Mucosa of descending colon (tissue), 3 donors: Measurements from ENCODE around the gene LRRC41. TPM values are rescaled to one million over a fixed set of nuclear protein-coding genes. Genes with fewer than 3 reads are reported as not detected.

ENCODE experiments used
- ATAC-seq: fragments of 200-7000 bp; cut with Tn5 transposase; one replicate; pipeline ENCODE4 v1.9.1; 2020; ENCODE audit warnings: mild to moderate bottlenecking, moderate library complexity
- DNase-seq, 3 donors: peaks; one replicate each; pipeline ENCODE4 v3.0.0-alpha.2; 2020
- H3K36me3 ChIP-seq: fragments of 200-600 bp; one replicate; pipeline ENCODE4 v1.8.0; 2021; ENCODE audit warnings: low read depth, mild to moderate bottlenecking
- H3K4me1 ChIP-seq: fragments of 200-600 bp; one replicate; pipeline ENCODE4 v1.8.0; 2021; ENCODE audit warnings: low read depth, mild to moderate bottlenecking
- H3K4me3 ChIP-seq: fragments of 200-600 bp; one replicate; pipeline ENCODE4 v1.8.0; 2021; ENCODE audit warnings: mild to moderate bottlenecking
- H3K9me3 ChIP-seq: fragments of 200-600 bp; one replicate; pipeline ENCODE4 v1.8.0; 2021; ENCODE audit warnings: mild to moderate bottlenecking
- intact Hi-C, 2 donors: fragments of 100-400 bp; cut with DNase I in 1 of 2; cut with micrococcal nuclease in 1 of 2; formaldehyde crosslinking; loops; one replicate each; pipeline versions ENCODE4 v1.11.0 to v1.11.1; 2022; cut with DNase I, micrococcal nuclease
- total RNA-seq, 3 donors: library from RNA; stranded (reverse); fragmentation: NEBNext Ultra II Directional in 2 of 3; extraction: Animal tissue kit (Norgen Biotek cat#: 25700) in 2 of 3; gene quantifications; one replicate each; pipeline versions ENCODE4 v1.2.1 to v1.2.4, GENCODE V29; 2021 to 2023
- TF ChIP-seq, protein P1 (sequence below): fragments of 200-600 bp; IDR thresholded peaks from one replicate; pipeline ENCODE4 v1.8.0; 2022; ENCODE audit warnings: antibody characterized with exemption, mild to moderate bottlenecking
- donor health status: DM: no; HTN: no; CAD: no; lungs with moderate emphysema.
- donor health status: DM: no; HTN: no; CAD: no.
- donor health status: DM: no; HTN: yes; CAD: no.

Gene LRRC41
- total RNA-seq, 3 donors from 2014 or later, result 41.8 to 56.0 (median 43.1) TPM

DNA sequence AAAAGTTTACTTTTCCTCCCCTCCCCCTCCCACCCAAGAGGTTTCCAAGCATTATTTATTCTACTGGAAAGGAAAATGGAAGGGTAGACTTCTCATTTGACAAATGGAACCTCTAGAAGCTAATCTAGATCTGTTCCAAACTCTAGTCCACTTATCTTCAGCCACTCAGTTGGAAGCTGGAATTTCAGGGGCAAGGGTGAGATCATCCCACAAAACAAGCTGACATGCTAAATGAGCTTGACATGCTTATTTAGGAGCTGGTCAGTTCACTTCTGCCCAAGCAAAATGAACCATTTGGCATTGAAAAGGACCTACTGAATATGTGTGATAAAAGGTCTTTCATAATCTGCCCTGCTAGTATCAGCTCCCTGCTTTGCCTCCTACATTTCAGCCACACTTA is 5.0 kb downstream of the LRRC41 start:
- ATAC-seq (no peak), DNase-seq (no peak)
- Histone ChIP-seq H3K36me3 (no peaks in the 10 kb centered on the region), H3K4me1 (peaks cover 17% of the 10 kb centered on the region), H3K9me3 (no peaks in the 10 kb centered on the region), H3K4me3 (no peak overlapping the region)
- intact Hi-C loops, result no loop called here
- TF ChIP-seq, protein P1, sequence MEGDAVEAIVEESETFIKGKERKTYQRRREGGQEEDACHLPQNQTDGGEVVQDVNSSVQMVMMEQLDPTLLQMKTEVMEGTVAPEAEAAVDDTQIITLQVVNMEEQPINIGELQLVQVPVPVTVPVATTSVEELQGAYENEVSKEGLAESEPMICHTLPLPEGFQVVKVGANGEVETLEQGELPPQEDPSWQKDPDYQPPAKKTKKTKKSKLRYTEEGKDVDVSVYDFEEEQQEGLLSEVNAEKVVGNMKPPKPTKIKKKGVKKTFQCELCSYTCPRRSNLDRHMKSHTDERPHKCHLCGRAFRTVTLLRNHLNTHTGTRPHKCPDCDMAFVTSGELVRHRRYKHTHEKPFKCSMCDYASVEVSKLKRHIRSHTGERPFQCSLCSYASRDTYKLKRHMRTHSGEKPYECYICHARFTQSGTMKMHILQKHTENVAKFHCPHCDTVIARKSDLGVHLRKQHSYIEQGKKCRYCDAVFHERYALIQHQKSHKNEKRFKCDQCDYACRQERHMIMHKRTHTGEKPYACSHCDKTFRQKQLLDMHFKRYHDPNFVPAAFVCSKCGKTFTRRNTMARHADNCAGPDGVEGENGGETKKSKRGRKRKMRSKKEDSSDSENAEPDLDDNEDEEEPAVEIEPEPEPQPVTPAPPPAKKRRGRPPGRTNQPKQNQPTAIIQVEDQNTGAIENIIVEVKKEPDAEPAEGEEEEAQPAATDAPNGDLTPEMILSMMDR, result no peak

GRCh38 chr1:46295306-46295705 is 8.1 kb downstream of the LRRC41 start:
- Histone ChIP-seq H3K4me3 (no peak overlapping the region), H3K9me3 (no peaks in the 10 kb centered on the region), H3K36me3 (no peaks in the 10 kb centered on the region), H3K4me1 (peaks cover 2% of the 10 kb centered on the region)
- TF ChIP-seq, protein P1, result no peak
- ATAC-seq (no peak), DNase-seq (no peak)
- intact Hi-C loops, result no loop called here

- TF ChIP-seq, protein P1, result no peak
- no peaks in the 10 kb centered on the region for H3K9me3 ChIP-seq
- no peak overlapping the region for H3K4me3 ChIP-seq
- DNase-seq, result no peak
- no peak for ATAC-seq
- H3K36me3 ChIP-seq, result no peaks in the 10 kb centered on the region
- intact Hi-C loops, result no loop called here
- no peaks in the 10 kb centered on the region for H3K4me1 ChIP-seq
These were observed 13.4 kb downstream of the LRRC41 start for GRCh38 chr1:46289976-46290375.

DNA sequence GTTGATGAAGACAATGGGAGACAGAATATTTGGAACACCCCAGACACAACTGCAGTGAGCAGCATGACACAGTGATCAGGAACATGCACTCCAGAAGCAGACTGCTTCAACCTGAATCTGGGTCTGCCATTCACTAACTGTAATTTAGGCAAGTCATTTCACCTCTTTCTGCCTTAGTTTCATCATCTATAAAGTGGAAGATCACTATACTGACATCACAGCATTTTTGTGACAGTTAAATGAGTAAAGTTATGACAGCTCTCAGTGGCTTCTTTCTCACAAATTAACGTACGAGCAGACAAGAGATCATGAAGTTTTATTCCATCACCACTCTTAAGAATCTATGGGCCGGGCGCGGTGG is 14.3 kb downstream of the LRRC41 start:
- no peak overlapping the region for H3K4me3 ChIP-seq
- no peaks in the 10 kb centered on the region for H3K9me3 ChIP-seq
- H3K4me1 ChIP-seq, result no peaks in the 10 kb centered on the region
- TF ChIP-seq, protein P1, result no peak
- DNase-seq (no peak), ATAC-seq (no peak)
- H3K36me3 ChIP-seq, result peaks cover 3% of the 10 kb centered on the region
- intact Hi-C loops, result no loop called here

DNA sequence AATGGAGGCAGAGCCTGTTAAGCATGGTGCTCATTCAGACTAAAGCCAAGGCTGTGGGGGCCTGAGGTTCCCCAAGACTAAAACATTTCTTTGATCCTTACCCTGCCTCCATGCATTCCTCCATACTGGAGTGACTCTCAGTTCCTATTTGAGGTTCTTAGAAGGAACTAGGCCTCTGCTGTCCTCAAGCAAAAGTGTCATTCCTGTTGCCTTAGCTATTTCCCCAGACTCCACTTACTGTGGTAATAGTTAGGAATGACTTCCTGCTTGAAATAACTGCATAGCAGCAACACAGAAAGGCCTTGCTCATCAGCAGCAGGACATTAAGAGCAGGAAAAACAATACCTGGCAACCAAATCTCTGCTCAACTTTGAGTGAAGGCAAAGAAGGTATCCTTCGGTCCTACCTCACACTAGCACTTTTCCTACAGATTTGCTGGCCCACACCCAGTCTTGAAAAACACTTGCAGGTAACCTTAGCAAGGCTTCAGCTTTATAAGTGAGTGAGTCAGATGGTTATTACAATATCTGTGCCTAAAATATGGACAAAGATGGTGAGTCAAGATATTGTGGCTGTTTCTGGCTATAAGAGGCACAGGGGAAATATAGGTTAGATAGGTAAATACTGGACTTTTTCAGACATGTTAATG is 14.8 kb downstream of the LRRC41 start:
- intact Hi-C loops, result no loop called here
- H3K36me3 ChIP-seq, result peaks cover 3% of the 10 kb centered on the region
- DNase-seq, result no peak
- no peaks in the 10 kb centered on the region for H3K4me1 ChIP-seq
- TF ChIP-seq, protein P1, result no peak
- ATAC-seq, result peak; percentile 37
- H3K4me3 ChIP-seq, result no peak overlapping the region
- H3K9me3 ChIP-seq, result no peaks in the 10 kb centered on the region
